ENCODE data around the gene LUM.

- no peak for TF ChIP-seq CTCF (conservative IDR thresholded peaks at IDR 0.05 in 1 of 2, IDR thresholded peaks at IDR 0.05 in 1 of 2; ENCODE audit: low read depth in 1 of 2, low read length in 2 of 2)
- no peak for TF ChIP-seq EZH2 (IDR thresholded peaks at IDR 0.05; ENCODE audit: low read length, missing control alignments)
Measured at GRCh38 chr12:91072931-91073330, 38.4 kb downstream of the LUM start.

All from fibroblast of lung (primary cell).